IPS DF 6.9 (cell line): ENCODE measurements around the gene PAFAH1B2.
"Not testable (repeated sequence)": the region's sequence is repeated elsewhere in the genome, so short reads cannot be mapped to it uniquely, and the experiment has no call there.

Source experiments
- DNase-seq: peaks from one replicate; pipeline ENCODE4 v3.0.0-alpha.2; 2013; ENCODE audit warnings: low read depth, low spot score
- H3K27ac ChIP-seq: one replicate; pipeline ENCODE4 v1.5.1; 2013; ENCODE audit warnings: low read length, control low read depth
- H3K27me3 ChIP-seq: 2 replicates; pipeline ENCODE4 v1.6.1; 2013; ENCODE audit warnings: mild to moderate bottlenecking, low read length; ENCODE audit not compliant: control insufficient read depth, insufficient read depth
- H3K36me3 ChIP-seq: 2 replicates; pipeline ENCODE4 v1.6.1; 2013; ENCODE audit warnings: low read length; ENCODE audit not compliant: control insufficient read depth, insufficient read depth
- H3K4me1 ChIP-seq: 2 replicates; pipeline ENCODE4 v1.6.1; 2013; ENCODE audit warnings: low read length; ENCODE audit not compliant: control insufficient read depth, insufficient read depth
- H3K4me3 ChIP-seq: 2 replicates; pipeline ENCODE4 v1.5.1; 2013; ENCODE audit warnings: mild to moderate bottlenecking, low read length
- H3K9me3 ChIP-seq: 2 replicates; pipeline ENCODE4 v1.6.1; 2013; ENCODE audit warnings: low read length, inconsistent platforms; ENCODE audit not compliant: control insufficient read depth, insufficient read depth
- WGBS: extraction: QIAGEN DNeasy Blood & Tissue Kit; methylation state at CpG from one replicate; pipeline ENCODE4 v1.1.7; 2013; ENCODE audit warnings: mixed read lengths, missing lambda C conversion rate; ENCODE audit not compliant: insufficient read length, insufficient coverage; 5-methylcytosine and 5-hydroxymethylcytosine counted together

Gene PAFAH1B2

GRCh38 chr11:117204283-117205080 lies 60.4 kb downstream of the PAFAH1B2 start:
- Histone ChIP-seq H3K4me3 (no peak overlapping the region), H3K27me3 (no peaks in the 10 kb centered on the region), H3K36me3 (peaks cover 5% of the 10 kb centered on the region; the same call in 1 of the 2 replicates), H3K9me3 (no peaks in the 10 kb centered on the region), H3K4me1 (0 out of 2 replicates have a peak, but pooled peaks cover 1% of the 10 kb centered on the region), H3K27ac (no peak overlapping the region)
- no peak for DNase-seq
- 100% methylated on average over 1 of the region's 17 CpGs for WGBS

- Histone ChIP-seq H3K27me3 (no peaks in the 10 kb centered on the region), H3K27ac (no peak overlapping the region), H3K4me1 (no peaks in the 10 kb centered on the region), H3K9me3 (no peaks in the 10 kb centered on the region), H3K4me3 (no peak overlapping the region), H3K36me3 (peaks cover 5% of the 10 kb centered on the region; the same call in 1 of the 2 replicates)
- WGBS, result no CpG with 5 or more reads among the region's 11 CpGs
- no peak for DNase-seq
Observed at GRCh38 chr11:117205211-117205818, 61.2 kb downstream of the PAFAH1B2 start.

- not testable (repeated sequence) for H3K36me3 ChIP-seq, H3K4me1 ChIP-seq
- WGBS, result no CpG with 5 or more reads among the region's 8 CpGs
Observed at GRCh38 chr11:117206111-117206510, 62.0 kb downstream of the PAFAH1B2 start.

GRCh38 chr11:117206859-117207258 lies 62.8 kb downstream of the PAFAH1B2 start:
- WGBS, result no CpG with 5 or more reads among the region's 11 CpGs
- H3K36me3 ChIP-seq, H3K9me3 ChIP-seq, H3K27ac ChIP-seq, H3K4me1 ChIP-seq, DNase-seq, H3K4me3 ChIP-seq, H3K27me3 ChIP-seq: not testable (repeated sequence)

More at GRCh38 chr11:117206111-117206510, 62.0 kb downstream of the PAFAH1B2 start:
- not testable (repeated sequence) for H3K27me3 ChIP-seq, DNase-seq, H3K9me3 ChIP-seq, H3K4me3 ChIP-seq, H3K27ac ChIP-seq

- WGBS, result no CpG with 5 or more reads among the region's 5 CpGs
- H3K9me3 ChIP-seq, H3K27me3 ChIP-seq, H3K27ac ChIP-seq, H3K36me3 ChIP-seq, DNase-seq, H3K4me1 ChIP-seq, H3K4me3 ChIP-seq: not testable (repeated sequence)
Observed at GRCh38 chr11:117207481-117207880, 63.4 kb downstream of the PAFAH1B2 start.

GRCh38 chr11:117208710-117209109 lies 64.6 kb downstream of the PAFAH1B2 start:
- not testable (repeated sequence) for H3K9me3 ChIP-seq, H3K36me3 ChIP-seq, H3K4me3 ChIP-seq, H3K27ac ChIP-seq, H3K27me3 ChIP-seq, DNase-seq, H3K4me1 ChIP-seq
- WGBS, result no CpG with 5 or more reads among the region's 13 CpGs

- WGBS, result no CpG with 5 or more reads among the region's 8 CpGs
- not testable (repeated sequence) for H3K9me3 ChIP-seq, H3K27ac ChIP-seq, H3K4me3 ChIP-seq, H3K36me3 ChIP-seq, DNase-seq, H3K27me3 ChIP-seq, H3K4me1 ChIP-seq
Observed at GRCh38 chr11:117209351-117210125, 65.5 kb downstream of the PAFAH1B2 start.

- no peak for DNase-seq
- no peak overlapping the region for H3K4me3 ChIP-seq
- no peaks in the 10 kb centered on the region for H3K4me1 ChIP-seq
- H3K36me3 ChIP-seq, result peaks cover 3% of the 10 kb centered on the region; the same call in 1 of the 2 replicates
- no peak overlapping the region for H3K27ac ChIP-seq
- no peaks in the 10 kb centered on the region for H3K9me3 ChIP-seq
- no peaks in the 10 kb centered on the region for H3K27me3 ChIP-seq
- no CpG with 5 or more reads among the region's 3 CpGs for WGBS
Observed at GRCh38 chr11:117210620-117211019, 66.5 kb downstream of the PAFAH1B2 start.

GRCh38 chr11:117212697-117213355 lies 68.7 kb downstream of the PAFAH1B2 start:
- no peaks in the 10 kb centered on the region for H3K27me3 ChIP-seq
- H3K4me1 ChIP-seq, result no peaks in the 10 kb centered on the region
- no peaks in the 10 kb centered on the region for H3K9me3 ChIP-seq
- no peaks in the 10 kb centered on the region for H3K36me3 ChIP-seq
- H3K27ac ChIP-seq, result no peak overlapping the region
- no peak overlapping the region for H3K4me3 ChIP-seq
- no CpG with 5 or more reads among the region's 11 CpGs for WGBS
- DNase-seq, result no peak
